GM18870 (cell line): ENCODE results near the gene CEP290.

ENCODE experiments used
- ATAC-seq: cut with Tn5 transposase; IDR thresholded peaks from one replicate; pipeline ENCODE4 v1.9.1; 2021; ENCODE audit warnings: moderate library complexity; ENCODE audit not compliant: unreplicated experiment

CEP290 gene

GRCh38 chr12:88141774-88142609 is at the start of gene CEP290, which contains the start of gene TMTC3:
Gene CEP290 (minus strand): TSS chr12:88142088. CDS start chr12:88141307, 781 bp downstream.
Gene TMTC3 (plus strand): TSS chr12:88142307. CDS start chr12:88148316, 6,009 bp downstream.
- peak; percentile 96 for ATAC-seq

GRCh38 chr12:88188180-88188579 is 46.3 kb upstream of the CEP290 start:
- no peak for ATAC-seq

GRCh38 chr12:88187571-88187970 is 45.7 kb upstream of the CEP290 start:
- ATAC-seq, result no peak

- peak; percentile 97 for ATAC-seq
Observed at GRCh38 chr12:88185988-88186387, 44.1 kb upstream of the CEP290 start.

GRCh38 chr12:88185279-88185678 is 43.4 kb upstream of the CEP290 start:
- ATAC-seq, result no peak

- ATAC-seq, result no peak
Observed at GRCh38 chr12:88184196-88184595, 42.3 kb upstream of the CEP290 start.

GRCh38 chr12:88182416-88182815 is 40.5 kb upstream of the CEP290 start:
- no peak for ATAC-seq

GRCh38 chr12:88181881-88182280 is 40.0 kb upstream of the CEP290 start:
- no peak for ATAC-seq

- no peak for ATAC-seq
Observed at GRCh38 chr12:88179436-88180014, 37.6 kb upstream of the CEP290 start.

- no peak for ATAC-seq
Observed at GRCh38 chr12:88175544-88175943, 33.7 kb upstream of the CEP290 start.

GRCh38 chr12:88172844-88173407 is 31.0 kb upstream of the CEP290 start:
- no peak for ATAC-seq

- no peak for ATAC-seq
Observed at GRCh38 chr12:88167384-88167783, 25.5 kb upstream of the CEP290 start.

- ATAC-seq, result no peak
Observed at GRCh38 chr12:88166179-88166578, 24.3 kb upstream of the CEP290 start.

GRCh38 chr12:88163371-88163770 is 21.5 kb upstream of the CEP290 start:
- ATAC-seq, result no peak

GRCh38 chr12:88156075-88156654 is 14.3 kb upstream of the CEP290 start:
- no peak for ATAC-seq

- ATAC-seq, result no peak
Observed at GRCh38 chr12:88153959-88154358, 12.1 kb upstream of the CEP290 start.

GRCh38 chr12:88150063-88150462 is 8.2 kb upstream of the CEP290 start:
- no peak for ATAC-seq

GRCh38 chr12:88145567-88146505 is 3.9 kb upstream of the CEP290 start:
- ATAC-seq, result no peak

GRCh38 chr12:88144546-88145468 is 2.9 kb upstream of the CEP290 start:
- ATAC-seq, result no peak
